ENCODE data around the gene RAB3C.

GRCh38 chr5:58816181-58816731 is 233.4 kb downstream of the RAB3C start:
- TF ChIP-seq CTCF (optimal IDR thresholded peaks at IDR 0.05 in 1 of 3, IDR thresholded peaks at IDR 0.05 in 1 of 3, conservative IDR thresholded peaks at IDR 0.05 in 1 of 3; ENCODE audit: extremely low read depth in 1 of 3, insufficient read depth in 2 of 3, low read length in 3 of 3) (no peak), EZH2 (IDR thresholded peaks at IDR 0.05; ENCODE audit: low read length) (no peak)
